Epithelial cell of proximal tubule (primary cell): ENCODE data around the gene ALKBH8. TPM values are rescaled to one million over a fixed set of nuclear protein-coding genes. Genes with fewer than 3 reads are reported as not detected.
A peak's percentile ranks its signal among the peaks of the same experiment; 100 is the strongest.
"Not testable (repeated sequence)": the region's sequence is repeated elsewhere in the genome, so short reads cannot be mapped to it uniquely, and the experiment has no call there.

Source experiments
- DNase-seq: peaks from one replicate; pipeline ENCODE4 v3.0.0-alpha.2; 2011; ENCODE audit warnings: low read depth
- H3K4me3 ChIP-seq: 2 replicates; pipeline ENCODE4 v1.5.1; 2011; ENCODE audit warnings: low read depth, mild to moderate bottlenecking, low read length
- CTCF ChIP-seq: conservative IDR thresholded peaks from 2 replicates; pipeline ENCODE4 v1.5.1; 2012; ENCODE audit warnings: low read depth, mild to moderate bottlenecking, low read length
- total RNA-seq: library from RNA; depleted of rRNA; stranded (reverse); fragments of >200 nt; gene quantifications from 2 replicates; pipeline ENCODE4 v1.2.3, GENCODE V29; 2015

Gene ALKBH8
- total RNA-seq, 1 donor from 2014 or later: 7.4 TPM

GRCh38 chr11:107508201-107508857, 57.2 kb downstream of the ALKBH8 start:
- DNase-seq: no peak
- TF ChIP-seq CTCF: no peak

GRCh38 chr11:107505647-107506225, 59.8 kb downstream of the ALKBH8 start:
- DNase-seq: no peak
- no peak for TF ChIP-seq CTCF
- H3K4me3 ChIP-seq: no peak overlapping the region

More at GRCh38 chr11:107508201-107508857, 57.2 kb downstream of the ALKBH8 start:
- H3K4me3 ChIP-seq: no peak overlapping the region

GRCh38 chr11:107504981-107505380, 60.6 kb downstream of the ALKBH8 start:
- DNase-seq: no peak
- no peak for TF ChIP-seq CTCF
- H3K4me3 ChIP-seq: no peak overlapping the region

- TF ChIP-seq CTCF: no peak
- no peak overlapping the region for H3K4me3 ChIP-seq
These were observed 63.8 kb downstream of the ALKBH8 start for GRCh38 chr11:107501713-107502112.

GRCh38 chr11:107497371-107497770, 68.2 kb downstream of the ALKBH8 start:
- not testable (repeated sequence) for H3K4me3 ChIP-seq, DNase-seq

More at GRCh38 chr11:107501713-107502112, 63.8 kb downstream of the ALKBH8 start:
- no peak for DNase-seq

GRCh38 chr11:107496011-107496410, 69.5 kb downstream of the ALKBH8 start:
- peak; percentile 54 for DNase-seq
- no peak overlapping the region for H3K4me3 ChIP-seq
- TF ChIP-seq CTCF: no peak

- peak; percentile 42 for DNase-seq
- TF ChIP-seq CTCF: no peak
- H3K4me3 ChIP-seq: no peak overlapping the region
These were observed 71.5 kb downstream of the ALKBH8 start for GRCh38 chr11:107494055-107494454.
